ENCODE measurements around the gene LAD1.

- no peak for TF ChIP-seq EZH2 (IDR thresholded peaks at IDR 0.05; ENCODE audit: borderline replicate concordance, insufficient read depth, low read length, poor library complexity, severe bottlenecking)
- TF ChIP-seq CTCF (IDR thresholded peaks at IDR 0.05; ENCODE audit: poor library complexity, severe bottlenecking): no peak
Measured at GRCh38 chr1:201376107-201376463, 23.0 kb downstream of the LAD1 start.

Data from neural cell (in vitro differentiated cells).